ENCODE results near the gene SLITRK6.
"Not testable (repeated sequence)": the region's sequence is repeated elsewhere in the genome, so short reads cannot be mapped to it uniquely, and the experiment has no call there.

The SLITRK6 gene

GRCh38 chr13:85806553-85807175 is 7.4 kb upstream of the SLITRK6 start:
- no peaks in the 10 kb centered on the region for H3K36me3 ChIP-seq (ENCODE audit: control insufficient read depth, insufficient read depth, low read length, severe bottlenecking)
- no peaks in the 10 kb centered on the region for H3K9me3 ChIP-seq (ENCODE audit: control insufficient read depth, low read length)
- H3K4me1 ChIP-seq (ENCODE audit: control insufficient read depth, insufficient read depth, low read length): no peaks in the 10 kb centered on the region
- no peak overlapping the region for H3K9ac ChIP-seq (ENCODE audit: low read length)
- DNase-seq (ENCODE audit: low read depth): peak; percentile 85
- H3K27me3 ChIP-seq (replicated peaks; ENCODE audit: control insufficient read depth, insufficient read depth, low read length): no peaks in the 10 kb centered on the region
- H3K4me3 ChIP-seq (ENCODE audit: low read length): no peak overlapping the region

- Histone ChIP-seq H3K9ac (ENCODE audit: low read length) (no peak overlapping the region), H3K27me3 (replicated peaks; ENCODE audit: control insufficient read depth, insufficient read depth, low read length) (no peaks in the 10 kb centered on the region), H3K4me1 (ENCODE audit: control insufficient read depth, insufficient read depth, low read length) (peaks cover 9% of the 10 kb centered on the region), H3K4me3 (ENCODE audit: low read length) (no peak overlapping the region), H3K9me3 (ENCODE audit: control insufficient read depth, low read length) (no peaks in the 10 kb centered on the region), H3K36me3 (ENCODE audit: control insufficient read depth, insufficient read depth, low read length, severe bottlenecking) (no peaks in the 10 kb centered on the region)
- DNase-seq (ENCODE audit: low read depth): no peak
Measured at GRCh38 chr13:85798556-85798955, 663 bp downstream of the SLITRK6 start.

GRCh38 chr13:85797311-85797710 is 1.9 kb downstream of the SLITRK6 start:
- H3K4me3 ChIP-seq (ENCODE audit: low read length): no peak overlapping the region
- H3K4me1 ChIP-seq (ENCODE audit: control insufficient read depth, insufficient read depth, low read length): peaks cover 9% of the 10 kb centered on the region
- no peaks in the 10 kb centered on the region for H3K9me3 ChIP-seq (ENCODE audit: control insufficient read depth, low read length)
- H3K36me3 ChIP-seq (ENCODE audit: control insufficient read depth, insufficient read depth, low read length, severe bottlenecking): no peaks in the 10 kb centered on the region
- no peaks in the 10 kb centered on the region for H3K27me3 ChIP-seq (replicated peaks; ENCODE audit: control insufficient read depth, insufficient read depth, low read length)
- DNase-seq (ENCODE audit: low read depth): no peak
- no peak overlapping the region for H3K9ac ChIP-seq (ENCODE audit: low read length)

GRCh38 chr13:85785205-85785604 is 14.0 kb downstream of the SLITRK6 start:
- H3K4me1 ChIP-seq (ENCODE audit: control insufficient read depth, insufficient read depth, low read length): no peaks in the 10 kb centered on the region
- no peaks in the 10 kb centered on the region for H3K9me3 ChIP-seq (ENCODE audit: control insufficient read depth, low read length)
- no peaks in the 10 kb centered on the region for H3K36me3 ChIP-seq (ENCODE audit: control insufficient read depth, insufficient read depth, low read length, severe bottlenecking)
- DNase-seq (ENCODE audit: low read depth): no peak
- no peak overlapping the region for H3K9ac ChIP-seq (ENCODE audit: low read length)
- H3K4me3 ChIP-seq (ENCODE audit: low read length): no peak overlapping the region
- H3K27me3 ChIP-seq (replicated peaks; ENCODE audit: control insufficient read depth, insufficient read depth, low read length): no peaks in the 10 kb centered on the region

- H3K4me1 ChIP-seq (ENCODE audit: control insufficient read depth, insufficient read depth, low read length): peaks cover 4% of the 10 kb centered on the region
- H3K9ac ChIP-seq (ENCODE audit: low read length): no peak overlapping the region
- H3K36me3 ChIP-seq (ENCODE audit: control insufficient read depth, insufficient read depth, low read length, severe bottlenecking): no peaks in the 10 kb centered on the region
- no peaks in the 10 kb centered on the region for H3K9me3 ChIP-seq (ENCODE audit: control insufficient read depth, low read length)
- DNase-seq (ENCODE audit: low read depth): peak; percentile 8
- H3K27me3 ChIP-seq (replicated peaks; ENCODE audit: control insufficient read depth, insufficient read depth, low read length): no peaks in the 10 kb centered on the region
- no peak overlapping the region for H3K4me3 ChIP-seq (ENCODE audit: low read length)
Measured at GRCh38 chr13:85772367-85772766, 26.9 kb downstream of the SLITRK6 start.

GRCh38 chr13:85771856-85772255 is 27.4 kb downstream of the SLITRK6 start:
- peak; percentile 2 for DNase-seq (ENCODE audit: low read depth)
- no peaks in the 10 kb centered on the region for H3K9me3 ChIP-seq (ENCODE audit: control insufficient read depth, low read length)

GRCh38 chr13:85768946-85769345 is 30.3 kb downstream of the SLITRK6 start:
- no peak for DNase-seq (ENCODE audit: low read depth)
- no peak overlapping the region for H3K4me3 ChIP-seq (ENCODE audit: low read length)
- H3K9ac ChIP-seq (ENCODE audit: low read length): no peak overlapping the region
- no peaks in the 10 kb centered on the region for H3K9me3 ChIP-seq (ENCODE audit: control insufficient read depth, low read length)
- H3K36me3 ChIP-seq (ENCODE audit: control insufficient read depth, insufficient read depth, low read length, severe bottlenecking): no peaks in the 10 kb centered on the region
- H3K27me3 ChIP-seq (replicated peaks; ENCODE audit: control insufficient read depth, insufficient read depth, low read length): no peaks in the 10 kb centered on the region
- H3K4me1 ChIP-seq (ENCODE audit: control insufficient read depth, insufficient read depth, low read length): peaks cover 4% of the 10 kb centered on the region

More at GRCh38 chr13:85771856-85772255, 27.4 kb downstream of the SLITRK6 start:
- H3K4me1 ChIP-seq (ENCODE audit: control insufficient read depth, insufficient read depth, low read length): peaks cover 4% of the 10 kb centered on the region
- H3K4me3 ChIP-seq (ENCODE audit: low read length): no peak overlapping the region
- no peak overlapping the region for H3K9ac ChIP-seq (ENCODE audit: low read length)
- no peaks in the 10 kb centered on the region for H3K36me3 ChIP-seq (ENCODE audit: control insufficient read depth, insufficient read depth, low read length, severe bottlenecking)
- no peaks in the 10 kb centered on the region for H3K27me3 ChIP-seq (replicated peaks; ENCODE audit: control insufficient read depth, insufficient read depth, low read length)

GRCh38 chr13:85755123-85755522 is 44.1 kb downstream of the SLITRK6 start:
- Histone ChIP-seq H3K27me3 (replicated peaks; ENCODE audit: control insufficient read depth, insufficient read depth, low read length) (no peaks in the 10 kb centered on the region), H3K36me3 (ENCODE audit: control insufficient read depth, insufficient read depth, low read length, severe bottlenecking) (no peaks in the 10 kb centered on the region), H3K9me3 (ENCODE audit: control insufficient read depth, low read length) (no peaks in the 10 kb centered on the region), H3K4me1 (ENCODE audit: control insufficient read depth, insufficient read depth, low read length) (no peaks in the 10 kb centered on the region), H3K9ac (ENCODE audit: low read length) (no peak overlapping the region), H3K4me3 (ENCODE audit: low read length) (no peak overlapping the region)
- no peak for DNase-seq (ENCODE audit: low read depth)

GRCh38 chr13:85743201-85743770 is 55.9 kb downstream of the SLITRK6 start:
- not testable (repeated sequence) for H3K27me3 ChIP-seq (replicated peaks; ENCODE audit: control insufficient read depth, insufficient read depth, low read length); H3K4me3 ChIP-seq (ENCODE audit: low read length); H3K9ac ChIP-seq (ENCODE audit: low read length); H3K9me3 ChIP-seq (ENCODE audit: control insufficient read depth, low read length); H3K36me3 ChIP-seq (ENCODE audit: control insufficient read depth, insufficient read depth, low read length, severe bottlenecking); DNase-seq (ENCODE audit: low read depth); H3K4me1 ChIP-seq (ENCODE audit: control insufficient read depth, insufficient read depth, low read length)
